Mesenchymal stem cell (in vitro differentiated cells and primary cell): Measurements from ENCODE around the gene SH3PXD2A.

Source experiments
- DNase-seq: peaks from one replicate; pipeline ENCODE4 v3.0.0-alpha.2; 2013
- H2AFZ ChIP-seq: one replicate; pipeline ENCODE4 v1.6.1; 2013; ENCODE audit warnings: low read depth, mild to moderate bottlenecking, control low read depth, inconsistent platforms, low read length, moderate library complexity
- H2AK5ac ChIP-seq: 2 replicates; pipeline ENCODE4 v1.6.1; 2013; ENCODE audit warnings: low read length, moderate library complexity, mild to moderate bottlenecking, inconsistent platforms; ENCODE audit not compliant: severe bottlenecking
- H2BK120ac ChIP-seq: one replicate; pipeline ENCODE4 v1.6.1; 2013; ENCODE audit warnings: low read depth, mild to moderate bottlenecking, inconsistent platforms, low read length, moderate library complexity
- H2BK12ac ChIP-seq, 2 experiments: one replicate each; pipeline ENCODE4 v1.6.1; 2013; ENCODE audit warnings: inconsistent platforms in 2 of 2, low read length in 2 of 2, mild to moderate bottlenecking in 2 of 2, moderate library complexity in 2 of 2, control low read depth in 1 of 2
- H2BK15ac ChIP-seq: one replicate; pipeline ENCODE4 v1.6.1; 2013; ENCODE audit warnings: mild to moderate bottlenecking, low read depth, inconsistent platforms; ENCODE audit not compliant: poor library complexity, severe bottlenecking
- H2BK5ac ChIP-seq: 2 replicates; pipeline ENCODE4 v1.6.1; 2013; ENCODE audit warnings: low read depth, mild to moderate bottlenecking, low read length, control low read depth, inconsistent platforms; ENCODE audit not compliant: poor library complexity, severe bottlenecking
- H3K14ac ChIP-seq, 2 experiments: one replicate each; pipeline ENCODE4 v1.6.1; 2013; ENCODE audit warnings: inconsistent platforms in 2 of 2, low read length in 2 of 2, control low read depth in 1 of 2, mild to moderate bottlenecking in 1 of 2, moderate library complexity in 1 of 2
- H3K18ac ChIP-seq, 2 experiments: one replicate each; pipeline ENCODE4 v1.6.1; 2013; ENCODE audit warnings: inconsistent platforms in 2 of 2, low read length in 2 of 2, control low read depth in 1 of 2, low read depth in 1 of 2, mild to moderate bottlenecking in 1 of 2
- H3K23ac ChIP-seq, 2 experiments: one replicate each; pipeline ENCODE4 v1.6.1; 2013; ENCODE audit warnings: inconsistent platforms in 2 of 2, low read length in 2 of 2, mild to moderate bottlenecking in 2 of 2, moderate library complexity in 2 of 2, control low read depth in 1 of 2
- H3K27ac ChIP-seq: 2 replicates; pipeline ENCODE4 v1.5.1; 2013; ENCODE audit warnings: mild to moderate bottlenecking, moderate library complexity, low read length, control low read depth, inconsistent platforms; ENCODE audit not compliant: poor library complexity, severe bottlenecking
- H3K27me3 ChIP-seq, 2 experiments: 2 replicates each; pipeline versions ENCODE4 v1.6.1 to v1.7.0; 2013; ENCODE audit warnings: low read length in 2 of 2, mild to moderate bottlenecking in 2 of 2, moderate library complexity in 2 of 2, control low read depth in 1 of 2, inconsistent platforms in 1 of 2; ENCODE audit not compliant: control insufficient read depth in 1 of 2, insufficient read depth in 1 of 2
- H3K36me3 ChIP-seq, 2 experiments: 2 replicates each; pipeline versions ENCODE4 v1.6.1 to v1.7.0; 2013; ENCODE audit warnings: low read length in 2 of 2, control low read depth in 1 of 2, inconsistent platforms in 1 of 2, low read depth in 1 of 2, mild to moderate bottlenecking in 1 of 2; ENCODE audit not compliant: insufficient read depth in 2 of 2, control insufficient read depth in 1 of 2
- H3K4ac ChIP-seq, 2 experiments: one replicate each; pipeline ENCODE4 v1.6.1; 2013; ENCODE audit warnings: inconsistent platforms in 2 of 2, low read length in 2 of 2, mild to moderate bottlenecking in 2 of 2, moderate library complexity in 2 of 2, control low read depth in 1 of 2, low read depth in 1 of 2
- H3K4me1 ChIP-seq: 2 replicates; pipeline ENCODE4 v1.6.1; 2013; ENCODE audit warnings: low read depth, low read length, control low read depth; ENCODE audit not compliant: control insufficient read depth, insufficient read depth
- H3K4me2 ChIP-seq: 2 replicates; pipeline ENCODE4 v1.6.1; 2013; ENCODE audit warnings: low read length, mild to moderate bottlenecking, inconsistent platforms; ENCODE audit not compliant: poor library complexity, severe bottlenecking
- H3K4me3 ChIP-seq, 2 experiments: 2 replicates each; pipeline versions ENCODE4 v1.5.1 to v1.7.0; 2013; ENCODE audit warnings: low read length in 2 of 2, mild to moderate bottlenecking in 2 of 2, control low read depth in 1 of 2, low read depth in 1 of 2; ENCODE audit not compliant: insufficient read depth in 1 of 2
- H3K79me1 ChIP-seq: replicated peaks from 2 replicates; pipeline ENCODE4 v1.6.1; 2013; ENCODE audit warnings: mild to moderate bottlenecking, control low read depth, low read length, inconsistent platforms; ENCODE audit not compliant: poor library complexity, severe bottlenecking
- H3K9ac ChIP-seq: 2 replicates; pipeline ENCODE4 v1.7.0; 2013; ENCODE audit warnings: mild to moderate bottlenecking, low read length, moderate library complexity
- H3K9me3 ChIP-seq: 2 replicates; pipeline ENCODE4 v1.7.0; 2013; ENCODE audit warnings: mild to moderate bottlenecking, low read length; ENCODE audit not compliant: control insufficient read depth
- H4K8ac ChIP-seq: one replicate; pipeline ENCODE4 v1.6.1; 2013; ENCODE audit warnings: inconsistent platforms, mild to moderate bottlenecking, low read length, moderate library complexity
- H4K91ac ChIP-seq: one replicate; pipeline ENCODE4 v1.6.1; 2013; ENCODE audit warnings: mild to moderate bottlenecking, low read length, inconsistent platforms
- WGBS: methylation state at CpG from one replicate; pipeline ENCODE4 v1.1.7; 2013; ENCODE audit warnings: mixed read lengths; 5-methylcytosine and 5-hydroxymethylcytosine counted together

Gene SH3PXD2A

GRCh38 chr10:103859161-103860086 lies 4.0 kb upstream of the SH3PXD2A start:
- H2BK120ac ChIP-seq = no peak overlapping the region
- H2BK5ac ChIP-seq = no peak overlapping the region
- H2AFZ ChIP-seq = no peak overlapping the region
- H3K9me3 ChIP-seq = no peaks in the 10 kb centered on the region
- no peak overlapping the region for H3K4me2 ChIP-seq
- H2BK12ac ChIP-seq = no peak overlapping the region
- no peak overlapping the region for H3K18ac ChIP-seq
- peak; percentile 88 for DNase-seq
- H3K4ac ChIP-seq = no peak overlapping the region
- WGBS = 56% methylated on average over 14 of the region's 15 CpGs
- H3K27ac ChIP-seq = no peak overlapping the region
- H3K79me1 ChIP-seq = no peaks in the 10 kb centered on the region
- peak overlapping the region; percentile 4 for H3K9ac ChIP-seq
- peaks cover 7% of the 10 kb centered on the region for H3K4me1 ChIP-seq
- no peak overlapping the region for H4K91ac ChIP-seq
- H2AK5ac ChIP-seq = no peak overlapping the region
- no peak overlapping the region for H3K23ac ChIP-seq
- H3K14ac ChIP-seq = no peak overlapping the region
- no peak overlapping the region for H4K8ac ChIP-seq
- no peak overlapping the region for H3K4me3 ChIP-seq
- H2BK15ac ChIP-seq = no peak overlapping the region
- H3K27me3 ChIP-seq = peaks cover 0 to 9% of the 10 kb centered on the region in 2 experiments
- H3K36me3 ChIP-seq = no peaks in the 10 kb centered on the region

- no peak overlapping the region for H3K27ac ChIP-seq
- no peaks in the 10 kb centered on the region for H3K9me3 ChIP-seq
- H3K23ac ChIP-seq = no peak overlapping the region
- no peak overlapping the region for H2BK120ac ChIP-seq
- peaks cover 0 to 16% of the 10 kb centered on the region in 2 experiments for H3K27me3 ChIP-seq
- peaks cover 10% of the 10 kb centered on the region for H3K4me1 ChIP-seq
- H3K4me3 ChIP-seq = no peak overlapping the region
- H3K18ac ChIP-seq = no peak overlapping the region
- no peak overlapping the region for H3K4me2 ChIP-seq
- no peak overlapping the region for H3K9ac ChIP-seq
- no peaks in the 10 kb centered on the region for H3K79me1 ChIP-seq
- no peak overlapping the region for H2AK5ac ChIP-seq
- no peak overlapping the region for H2AFZ ChIP-seq
- no peak overlapping the region for H4K8ac ChIP-seq
- no peak overlapping the region for H2BK12ac ChIP-seq
- peak overlapping the region; percentile 20 for H4K91ac ChIP-seq
- H3K4ac ChIP-seq = no peak overlapping the region
- WGBS = 92% methylated on average over 5 of the region's 5 CpGs
- H3K14ac ChIP-seq = no peak overlapping the region
- no peak overlapping the region for H2BK15ac ChIP-seq
- H2BK5ac ChIP-seq = no peak overlapping the region
- DNase-seq = no peak
- H3K36me3 ChIP-seq = no peaks in the 10 kb centered on the region
Observed at GRCh38 chr10:103858360-103858759, 3.0 kb upstream of the SH3PXD2A start.

GRCh38 chr10:103856797-103857170 lies 1.4 kb upstream of the SH3PXD2A start:
- H3K36me3 ChIP-seq = no peaks in the 10 kb centered on the region
- peak overlapping the region in 1 of 2 experiments; percentile 22 for H2BK12ac ChIP-seq
- no peak overlapping the region for H3K23ac ChIP-seq
- H3K4ac ChIP-seq = no peak overlapping the region
- no peak overlapping the region for H4K91ac ChIP-seq
- H3K9ac ChIP-seq = no peak overlapping the region
- H3K9me3 ChIP-seq = no peaks in the 10 kb centered on the region
- no peak overlapping the region for H4K8ac ChIP-seq
- no peak overlapping the region for H2AFZ ChIP-seq
- H2BK5ac ChIP-seq = no peak overlapping the region
- H3K4me3 ChIP-seq = no peak overlapping the region
- no peak overlapping the region for H2BK120ac ChIP-seq
- peak overlapping the region; percentile 12 for H2BK15ac ChIP-seq
- H3K4me2 ChIP-seq = no peak overlapping the region
- H2AK5ac ChIP-seq = no peak overlapping the region
- H3K18ac ChIP-seq = no peak overlapping the region
- no peak for DNase-seq
- peaks cover 10% of the 10 kb centered on the region for H3K4me1 ChIP-seq
- no peak overlapping the region for H3K14ac ChIP-seq
- H3K27me3 ChIP-seq = peaks cover 0 to 16% of the 10 kb centered on the region in 2 experiments
- no peak overlapping the region for H3K27ac ChIP-seq
- WGBS = 93% methylated on average over 5 of the region's 5 CpGs
- no peaks in the 10 kb centered on the region for H3K79me1 ChIP-seq
